Occipital lobe (tissue), 2 donors: ENCODE data around the gene PRDM7. TPM values are rescaled to one million over a fixed set of nuclear protein-coding genes. Genes with fewer than 3 reads are reported as not detected.
"Not testable (repeated sequence)": the region's sequence is repeated elsewhere in the genome, so short reads cannot be mapped to it uniquely, and the experiment has no call there.

Experiments
- DNase-seq: peaks from one replicate; lab custom pipeline; 2025; lab: John Stamatoyannopoulos, UW
- total RNA-seq: library from RNA; depleted of rRNA; stranded (reverse); fragments of >200 nt; gene quantifications from one replicate; pipeline ENCODE4 v1.2.3, GENCODE V29; 2014

Gene PRDM7
- total RNA-seq, 1 donor from 2014 or later = not detected

DNA sequence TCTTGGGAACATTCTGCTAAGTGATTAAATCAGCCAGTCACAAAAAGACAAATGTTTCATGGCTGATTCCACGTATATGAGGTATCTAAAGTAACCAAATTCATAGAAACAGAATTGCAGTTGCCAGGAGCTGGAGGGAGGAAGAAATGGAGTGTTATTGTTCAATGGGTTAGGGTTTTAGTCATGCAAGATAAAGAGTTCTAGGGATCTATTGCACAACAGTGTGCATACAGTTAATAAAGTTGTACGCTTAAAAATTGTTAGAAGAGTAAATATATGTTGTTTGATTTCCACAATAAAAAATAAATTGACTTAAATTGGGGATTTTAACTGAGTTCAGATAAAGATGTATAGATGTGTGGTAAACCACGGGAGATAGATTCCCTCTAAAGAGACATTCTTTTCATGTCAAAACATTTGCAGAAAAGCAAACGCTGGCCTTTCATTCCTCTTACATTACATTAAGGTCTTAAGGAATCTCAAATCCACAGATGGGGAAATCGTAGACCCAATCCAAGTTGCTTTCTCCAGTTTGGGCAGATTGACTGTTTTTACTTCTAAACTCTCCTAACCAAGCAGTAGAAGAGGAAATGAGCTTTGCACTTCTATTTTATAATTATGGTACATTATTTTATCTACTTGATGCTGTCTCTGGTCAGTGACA lies 4.6 kb downstream of the PRDM7 start:
- no peak for DNase-seq

- DNase-seq = no peak
Measured at GRCh38 chr16:90070440-90070839, 6.7 kb downstream of the PRDM7 start.

- DNase-seq = no peak
Measured at GRCh38 chr16:90061437-90061836, 15.7 kb downstream of the PRDM7 start.

DNA sequence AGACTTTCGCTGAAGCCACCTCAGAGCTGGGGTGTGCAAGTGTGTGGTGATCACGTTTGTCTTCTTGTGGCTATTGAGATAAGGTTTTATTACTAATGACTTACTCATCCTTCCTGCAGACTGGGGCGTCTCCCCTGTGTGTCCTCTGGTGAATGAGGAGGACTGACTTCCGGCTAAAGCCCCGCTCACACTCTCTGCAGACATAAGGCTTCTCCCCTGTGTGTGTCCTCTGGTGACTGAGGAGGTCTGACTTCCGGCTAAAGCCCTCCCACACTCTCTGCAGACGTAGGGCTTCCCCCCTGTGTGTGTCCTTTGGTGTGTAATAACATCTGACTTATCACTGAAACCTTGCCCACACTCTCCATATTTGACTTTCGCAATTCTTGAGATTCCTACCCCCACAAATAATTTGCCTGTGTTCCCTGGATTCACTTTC lies 19.4 kb downstream of the PRDM7 start:
- no peak for DNase-seq

DNA sequence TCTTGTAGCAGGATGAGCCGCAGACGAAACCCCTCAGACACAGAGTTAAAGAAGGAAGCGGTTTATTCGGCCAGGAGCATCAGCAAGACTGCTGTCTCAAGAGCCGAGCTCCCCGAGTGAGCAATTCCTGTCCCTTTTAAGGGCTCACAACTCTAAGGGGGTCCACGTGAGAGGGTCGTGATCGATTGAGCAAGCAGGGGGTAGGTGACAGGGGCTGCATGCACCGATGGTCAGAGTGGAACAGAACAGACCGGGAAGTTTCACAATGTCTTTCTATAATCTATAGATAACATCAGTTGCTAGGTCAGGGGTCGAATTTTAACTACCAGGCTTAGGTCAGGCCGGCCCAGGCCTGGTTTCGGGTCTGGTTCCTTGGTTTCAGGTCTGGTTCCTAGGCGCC lies 20.6 kb downstream of the PRDM7 start:
- DNase-seq = not testable (repeated sequence)

DNA sequence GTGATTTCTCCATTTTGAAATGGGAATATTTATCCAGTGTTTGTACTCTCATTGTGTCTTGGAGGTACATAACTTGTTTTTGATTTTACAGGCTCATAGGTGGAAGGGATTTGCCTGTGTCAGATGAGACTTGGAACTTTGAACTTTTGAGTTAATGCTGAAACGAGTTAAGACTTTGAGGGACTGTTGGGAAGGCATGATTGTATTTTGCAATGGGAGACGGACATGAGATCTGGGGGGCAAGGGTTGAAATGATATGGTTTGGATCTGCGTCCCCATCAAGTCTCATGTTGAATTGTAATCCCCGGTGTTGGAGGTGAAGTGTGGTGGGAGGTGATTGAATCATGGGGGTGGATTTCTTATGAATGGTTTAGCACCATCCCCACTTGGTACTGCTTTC lies 21.8 kb downstream of the PRDM7 start:
- DNase-seq = no peak

DNA sequence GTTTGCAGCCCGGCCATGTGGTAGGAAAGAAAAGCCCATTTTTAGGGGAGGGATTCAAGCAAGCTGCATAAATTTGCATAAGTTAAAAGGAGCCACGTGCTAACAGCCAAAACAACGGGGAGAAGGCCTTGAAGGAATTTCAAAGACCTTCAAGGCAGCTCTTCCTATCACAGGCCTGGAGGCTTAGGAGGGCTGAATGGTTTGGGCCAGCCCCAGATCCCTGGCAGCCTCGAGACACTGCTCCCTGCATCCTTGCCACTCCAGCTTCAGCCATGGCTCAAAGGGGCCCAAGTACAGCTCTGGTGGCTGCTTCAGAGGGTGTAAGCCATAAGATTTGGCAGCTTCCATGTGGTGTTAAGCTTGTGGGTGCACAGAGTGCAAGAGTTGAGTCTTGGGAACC lies 22.6 kb downstream of the PRDM7 start:
- DNase-seq = no peak

GRCh38 chr16:90053902-90054500 lies 23.1 kb downstream of the PRDM7 start:
- no peak for DNase-seq

- DNase-seq = no peak
Measured at GRCh38 chr16:90050969-90051368, 26.2 kb downstream of the PRDM7 start.

GRCh38 chr16:90048737-90049330 lies 28.3 kb downstream of the PRDM7 start:
- no peak for DNase-seq

- no peak for DNase-seq
Measured at GRCh38 chr16:90048347-90048722, 28.8 kb downstream of the PRDM7 start.

DNA sequence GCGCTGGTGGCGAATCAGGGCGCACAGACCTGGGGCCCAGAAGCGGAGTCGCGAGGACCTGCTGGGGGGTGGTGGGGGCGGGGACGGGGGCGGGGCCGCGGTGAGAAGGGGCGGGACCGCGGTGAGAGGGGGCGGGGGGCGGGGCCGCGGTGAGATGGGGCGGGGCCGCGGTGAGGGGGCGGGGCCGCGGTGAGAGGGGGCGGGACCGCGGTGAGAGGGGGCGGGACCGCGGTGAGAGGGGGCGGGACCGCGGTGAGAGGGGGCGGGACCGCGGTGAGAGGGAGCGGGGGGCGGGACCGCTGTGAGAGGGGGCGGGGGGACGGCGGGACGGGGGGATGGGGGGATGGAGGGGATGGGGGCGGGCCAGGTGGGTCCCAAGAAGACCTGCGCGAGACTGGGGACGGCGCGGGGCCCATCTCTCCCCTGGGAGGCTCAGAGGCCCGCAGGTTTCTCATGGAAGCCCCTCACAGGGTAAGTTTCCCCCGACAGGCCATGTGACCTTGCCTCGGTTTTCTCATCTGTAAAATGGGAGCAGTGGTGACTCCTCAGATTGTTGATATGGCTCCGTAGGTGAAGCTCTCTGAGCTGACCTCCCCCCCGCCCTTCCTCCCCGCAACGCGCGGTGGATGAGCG lies 29.3 kb downstream of the PRDM7 start:
- no peak for DNase-seq

GRCh38 chr16:90046971-90047713 lies 30.0 kb downstream of the PRDM7 start:
- DNase-seq = no peak

DNA sequence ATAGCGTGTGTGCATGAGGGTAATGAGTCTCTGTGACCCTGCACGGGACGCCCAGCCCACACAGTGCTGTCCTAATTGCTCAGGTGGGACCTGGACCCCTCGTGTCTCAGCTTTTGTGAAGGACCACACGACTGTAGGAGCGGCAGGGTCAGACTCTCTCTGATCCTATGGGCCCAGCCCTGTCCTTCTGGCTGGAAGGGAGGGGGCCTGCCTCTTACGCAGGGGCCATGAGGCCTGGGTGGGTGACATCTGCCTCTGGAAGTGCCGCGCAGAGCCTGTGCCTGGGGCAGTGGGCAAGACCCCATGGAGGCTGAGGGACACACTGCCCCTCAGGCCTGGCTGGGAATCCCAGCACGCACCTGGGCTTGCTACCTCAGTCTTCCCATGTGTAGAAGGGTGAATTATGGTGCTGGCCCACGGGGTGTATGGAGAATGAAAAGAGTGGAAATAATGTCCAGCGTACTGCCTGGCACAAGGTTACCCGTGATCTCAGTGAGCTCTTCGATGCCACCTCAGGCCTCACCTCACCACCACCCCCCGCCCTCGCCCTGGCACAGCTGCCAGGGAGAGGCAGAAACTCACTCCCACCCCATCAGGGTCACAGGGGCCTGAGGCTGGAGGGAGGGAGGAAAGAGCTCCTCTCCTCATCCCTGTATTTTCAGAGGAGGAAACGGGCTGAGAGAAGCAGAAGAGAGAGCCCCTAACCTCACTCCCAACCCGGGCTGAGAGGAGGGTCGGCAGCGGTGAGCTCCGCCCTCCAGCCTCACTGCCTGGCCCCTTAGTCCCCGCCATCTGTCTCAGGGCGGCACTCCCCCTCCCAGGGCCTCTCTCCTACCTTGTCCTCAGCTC lies 30.8 kb downstream of the PRDM7 start:
- no peak for DNase-seq

DNA sequence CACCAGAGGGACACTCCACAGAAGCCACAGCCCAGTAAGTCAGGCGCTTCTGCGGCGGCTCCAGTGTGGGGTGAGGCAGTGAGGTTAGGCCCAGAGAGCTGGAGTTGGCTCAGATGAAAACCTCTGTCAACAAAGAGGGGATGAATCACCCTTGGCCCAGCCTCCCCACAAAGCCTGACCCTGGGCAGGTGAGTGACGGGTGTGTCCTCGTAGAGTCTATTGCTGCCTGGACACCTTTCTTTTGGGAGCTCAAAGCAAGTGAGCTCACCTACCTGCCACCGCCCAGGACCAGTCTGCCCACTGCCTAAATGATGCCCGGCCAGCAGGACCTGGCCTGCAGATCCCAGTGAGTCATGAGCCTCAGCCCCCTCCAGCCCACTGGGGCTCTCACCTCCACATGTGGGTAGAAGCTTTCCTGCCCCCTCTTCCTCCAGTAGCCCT lies 33.0 kb downstream of the PRDM7 start:
- no peak for DNase-seq

GRCh38 chr16:90043526-90043925 lies 33.6 kb downstream of the PRDM7 start:
- DNase-seq = no peak

DNA sequence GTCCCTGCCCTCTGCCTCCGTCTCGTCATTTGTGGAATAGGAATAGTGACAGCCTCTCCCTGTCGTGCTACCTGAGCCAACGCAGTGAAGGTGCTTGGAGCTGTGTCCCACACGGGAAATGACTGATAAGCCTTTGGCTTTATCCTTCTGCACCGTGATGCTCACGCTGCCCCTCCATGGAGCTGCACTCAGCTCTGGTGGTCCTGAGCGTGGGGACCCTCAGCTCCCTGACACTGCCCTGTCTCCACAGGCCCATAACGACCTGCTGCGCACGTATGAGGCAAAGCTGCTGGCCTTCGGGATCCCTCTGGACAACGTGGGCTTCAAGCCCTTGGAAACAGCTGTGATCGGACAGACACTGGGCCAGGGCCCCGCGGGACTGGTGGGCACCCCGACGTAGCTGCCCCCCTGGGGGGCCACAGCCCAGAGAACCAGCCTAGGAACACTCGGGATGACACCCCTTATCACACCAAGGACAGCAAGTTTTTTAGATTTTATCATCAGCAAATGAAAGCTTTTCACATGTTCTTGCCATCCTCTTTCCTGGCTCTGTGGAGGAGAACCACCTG lies 34.1 kb downstream of the PRDM7 start:
- DNase-seq = no peak

GRCh38 chr16:90041896-90042473 lies 35.1 kb downstream of the PRDM7 start:
- no peak for DNase-seq

DNA sequence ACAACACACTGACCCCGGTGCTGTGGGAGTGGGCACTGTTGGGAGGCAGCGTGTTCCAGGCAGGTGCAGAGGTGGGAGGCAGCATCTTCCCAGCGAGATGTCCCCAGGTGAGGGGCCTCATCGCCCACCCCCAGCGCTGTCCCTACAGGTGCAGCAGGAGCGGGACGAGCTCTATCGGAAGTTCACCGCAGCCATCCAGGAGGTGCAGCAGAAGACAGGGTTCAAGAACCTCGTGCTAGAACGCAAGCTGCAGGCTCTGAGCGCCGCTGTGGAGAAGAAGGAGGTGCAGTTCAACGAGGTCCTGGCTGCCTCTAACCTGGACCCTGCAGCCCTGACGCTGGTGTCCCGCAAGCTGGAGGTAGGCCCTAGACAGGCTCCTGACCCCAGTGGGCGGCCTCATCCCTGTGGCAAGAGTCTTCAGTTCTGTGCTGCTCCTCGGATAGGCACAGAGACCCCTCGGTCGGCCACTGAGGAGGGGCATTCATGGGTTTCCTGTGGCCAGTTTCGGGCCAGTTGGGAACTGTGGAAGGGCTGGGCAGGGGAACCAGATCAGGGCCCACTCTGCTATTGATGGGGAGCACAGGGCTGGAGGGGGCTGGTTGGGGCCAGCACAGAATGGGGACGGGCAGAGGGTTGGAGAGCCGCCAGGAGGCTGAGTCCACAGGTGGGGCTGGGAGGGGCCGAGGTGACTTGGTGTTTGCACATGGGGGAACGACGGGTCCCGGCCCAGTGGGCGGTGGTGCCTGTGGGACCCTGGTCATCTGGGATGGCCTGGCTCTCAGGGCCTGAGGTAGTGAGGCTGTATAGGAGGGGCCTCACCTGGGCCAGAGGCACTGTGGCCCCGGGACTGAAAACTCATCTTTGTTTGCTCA lies 36.7 kb downstream of the PRDM7 start:
- no peak for DNase-seq
